Epithelial cell of esophagus (primary cell): ENCODE data around the gene PHLDA1.
A peak's percentile ranks its signal among the peaks of the same experiment; 100 is the strongest.

ENCODE experiments used
- DNase-seq: peaks from one replicate; pipeline ENCODE4 v3.0.0; 2010; ENCODE audit warnings: low read depth
- H3K4me3 ChIP-seq: 2 replicates; pipeline ENCODE4 v1.5.1; 2011; ENCODE audit warnings: mild to moderate bottlenecking, low read length, control low read depth
- TF ChIP-seq, protein P1 (sequence below): IDR thresholded peaks from 2 replicates; pipeline ENCODE4 v1.5.1; 2011; ENCODE audit warnings: low read depth, mild to moderate bottlenecking, low read length, control low read depth, inconsistent platforms; ENCODE audit not compliant: insufficient read depth; ENCODE audit errors: missing control alignments

The PHLDA1 gene

DNA sequence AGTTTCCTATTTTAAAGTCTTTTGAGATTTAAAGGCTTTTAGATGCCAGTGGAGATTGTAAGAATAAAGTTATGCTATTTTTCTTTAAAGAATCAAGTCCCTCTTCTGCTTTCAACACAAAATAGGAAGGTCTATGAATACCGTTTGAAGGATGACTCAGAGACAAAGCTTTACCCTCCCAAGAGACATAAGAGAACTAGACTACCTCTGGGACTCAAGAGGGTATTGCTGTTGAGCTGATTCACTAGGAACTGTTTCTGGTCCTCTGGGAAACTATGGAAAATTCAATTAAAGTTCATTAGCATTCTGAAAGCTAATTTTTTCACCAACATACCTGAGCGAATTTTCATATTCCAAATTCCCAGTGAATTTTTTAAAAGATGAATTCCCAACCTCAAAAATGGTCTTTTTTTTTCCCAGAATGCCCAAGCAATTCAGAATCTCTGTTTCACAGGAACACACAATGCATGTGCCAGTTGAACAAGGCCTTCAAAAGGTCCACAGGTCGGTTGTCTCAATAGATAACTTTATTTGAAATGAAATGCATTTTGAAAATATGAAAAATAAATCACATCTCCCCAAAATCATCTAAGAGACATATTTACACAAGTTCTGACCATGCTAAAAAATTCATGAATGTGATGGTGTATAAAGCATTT is 6.5 kb downstream of the PHLDA1 start:
- TF ChIP-seq, protein P1, sequence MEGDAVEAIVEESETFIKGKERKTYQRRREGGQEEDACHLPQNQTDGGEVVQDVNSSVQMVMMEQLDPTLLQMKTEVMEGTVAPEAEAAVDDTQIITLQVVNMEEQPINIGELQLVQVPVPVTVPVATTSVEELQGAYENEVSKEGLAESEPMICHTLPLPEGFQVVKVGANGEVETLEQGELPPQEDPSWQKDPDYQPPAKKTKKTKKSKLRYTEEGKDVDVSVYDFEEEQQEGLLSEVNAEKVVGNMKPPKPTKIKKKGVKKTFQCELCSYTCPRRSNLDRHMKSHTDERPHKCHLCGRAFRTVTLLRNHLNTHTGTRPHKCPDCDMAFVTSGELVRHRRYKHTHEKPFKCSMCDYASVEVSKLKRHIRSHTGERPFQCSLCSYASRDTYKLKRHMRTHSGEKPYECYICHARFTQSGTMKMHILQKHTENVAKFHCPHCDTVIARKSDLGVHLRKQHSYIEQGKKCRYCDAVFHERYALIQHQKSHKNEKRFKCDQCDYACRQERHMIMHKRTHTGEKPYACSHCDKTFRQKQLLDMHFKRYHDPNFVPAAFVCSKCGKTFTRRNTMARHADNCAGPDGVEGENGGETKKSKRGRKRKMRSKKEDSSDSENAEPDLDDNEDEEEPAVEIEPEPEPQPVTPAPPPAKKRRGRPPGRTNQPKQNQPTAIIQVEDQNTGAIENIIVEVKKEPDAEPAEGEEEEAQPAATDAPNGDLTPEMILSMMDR = no peak
- no peak overlapping the region for H3K4me3 ChIP-seq
- DNase-seq = peak; percentile 77

DNA sequence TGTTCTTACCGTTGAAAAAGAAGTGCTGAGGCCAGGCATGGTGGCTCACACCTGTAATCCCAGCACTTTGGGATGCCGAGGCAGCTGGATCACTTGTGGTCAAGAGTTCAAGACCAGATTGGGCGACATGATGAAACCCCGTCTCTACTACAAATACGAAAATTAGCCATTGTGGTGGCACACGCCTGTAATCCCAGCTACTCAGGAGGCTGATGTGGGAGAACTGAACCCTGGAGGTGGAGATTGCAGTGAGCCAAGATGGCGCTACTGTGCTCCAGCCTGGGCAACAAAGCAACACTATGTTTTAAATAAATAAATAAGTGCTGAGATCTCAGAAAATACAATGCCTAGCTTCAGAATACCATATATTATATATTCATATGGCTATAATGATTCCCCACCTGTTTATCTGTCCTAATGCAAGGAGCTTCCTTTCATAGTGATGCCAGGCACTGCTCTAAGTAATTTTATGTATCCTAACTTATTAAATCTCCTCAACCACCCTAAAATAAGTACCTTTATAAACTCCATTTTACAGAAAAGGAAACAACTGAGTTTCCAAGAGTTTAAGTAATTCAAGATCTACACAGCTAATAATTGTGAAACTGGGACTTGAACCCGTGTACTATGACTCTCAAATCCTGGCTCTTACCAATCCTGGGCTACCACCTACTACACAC is 7.3 kb downstream of the PHLDA1 start:
- DNase-seq = no peak
- H3K4me3 ChIP-seq = no peak overlapping the region
- TF ChIP-seq, protein P1 = no peak

DNA sequence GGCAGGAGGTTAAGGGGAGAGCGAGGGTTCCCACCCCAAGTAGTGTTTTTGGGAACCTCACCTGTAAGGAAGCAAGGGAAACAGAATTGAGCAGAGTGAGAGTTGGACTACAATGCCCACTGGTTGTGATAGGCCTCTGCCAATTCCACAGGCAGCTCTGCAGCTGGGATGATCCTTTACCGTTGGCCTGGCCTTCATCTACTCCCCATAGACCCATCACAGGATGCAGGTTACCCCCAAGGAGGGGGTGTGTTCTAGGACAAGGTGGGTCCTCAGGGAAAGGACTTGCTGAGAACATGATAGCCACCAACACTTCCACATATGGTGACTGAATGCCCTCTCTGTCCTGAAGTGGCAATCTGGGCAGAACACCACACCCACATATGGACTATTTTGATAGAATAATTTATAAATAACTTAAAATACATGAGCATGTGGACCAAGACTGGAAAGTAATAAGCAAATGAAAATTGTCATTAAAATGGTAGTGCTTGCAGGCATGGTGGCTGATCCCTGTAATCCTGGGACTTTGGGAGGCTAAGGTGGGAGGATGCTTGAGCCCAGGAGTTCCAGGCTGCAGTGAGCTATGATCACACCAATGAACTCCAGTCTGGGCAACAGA is 8.4 kb downstream of the PHLDA1 start:
- DNase-seq = no peak

DNA sequence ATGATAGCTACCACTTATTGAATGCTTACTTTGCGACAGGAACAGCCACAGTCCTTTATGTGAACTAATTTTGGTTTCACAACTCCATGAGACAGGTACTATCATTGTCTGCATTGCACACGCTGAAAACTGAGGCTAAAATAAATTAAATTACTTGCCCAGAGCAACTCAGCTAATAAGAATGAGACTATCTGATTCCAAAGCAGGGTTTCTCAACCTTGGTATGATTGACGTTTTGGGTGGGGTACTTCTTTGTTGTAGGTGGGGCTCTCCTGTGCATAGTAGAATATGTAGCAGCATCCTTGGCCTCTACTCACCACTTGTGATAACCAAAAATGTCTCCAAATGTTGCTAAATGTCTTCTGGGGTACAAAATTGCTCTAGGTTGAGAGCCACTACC is 9.1 kb downstream of the PHLDA1 start:
- no peak overlapping the region for H3K4me3 ChIP-seq
- TF ChIP-seq, protein P1 = no peak
- no peak for DNase-seq

More for the DNA sequence above, 8.4 kb downstream of the PHLDA1 start:
- H3K4me3 ChIP-seq = no peak overlapping the region
- TF ChIP-seq, protein P1 = no peak

DNA sequence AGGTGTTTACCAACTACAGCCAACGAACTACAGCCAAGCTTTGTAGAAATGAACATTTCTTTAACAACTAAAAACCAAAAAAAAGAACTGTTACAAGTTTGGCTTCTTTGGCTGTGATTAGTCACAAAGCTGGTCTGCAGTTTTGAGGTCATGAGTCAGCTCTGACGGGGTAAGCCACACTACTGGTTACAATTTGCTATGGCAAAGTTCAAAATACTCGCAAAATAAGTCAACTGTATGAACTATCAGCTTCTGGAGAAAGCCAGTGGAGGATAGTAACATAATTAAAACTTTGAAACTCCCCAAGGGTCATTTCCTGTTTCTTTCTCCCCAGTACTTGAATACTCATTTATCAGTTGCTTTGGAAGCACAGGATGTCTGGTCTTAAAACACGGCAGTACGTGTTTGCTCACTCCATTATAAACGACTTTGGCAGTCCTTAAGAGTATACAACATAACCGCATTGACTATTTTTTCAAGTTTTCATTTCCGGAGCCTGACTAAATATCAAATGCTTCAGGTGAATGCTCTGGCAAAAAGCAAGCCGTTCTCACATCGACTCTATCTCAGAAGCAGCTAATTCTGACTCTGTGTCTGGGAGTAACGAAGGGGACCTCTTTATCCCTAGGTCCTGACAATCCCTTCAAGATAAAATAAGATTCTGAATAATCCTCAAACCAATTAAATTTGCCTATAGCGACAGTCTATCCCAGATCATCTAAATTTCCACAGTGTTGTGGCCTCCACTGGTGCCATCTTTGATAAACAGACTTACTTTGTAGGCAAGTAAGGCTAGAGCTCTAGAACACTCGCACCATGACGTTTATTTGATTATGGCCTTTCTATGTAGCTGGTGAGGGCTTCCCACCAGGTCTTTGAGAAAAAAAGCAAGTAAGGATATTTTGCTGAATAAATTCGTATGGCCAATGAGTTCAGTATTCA is 10.6 kb downstream of the PHLDA1 start:
- no peak overlapping the region for H3K4me3 ChIP-seq
- TF ChIP-seq, protein P1 = no peak
- DNase-seq = peak; percentile 92

DNA sequence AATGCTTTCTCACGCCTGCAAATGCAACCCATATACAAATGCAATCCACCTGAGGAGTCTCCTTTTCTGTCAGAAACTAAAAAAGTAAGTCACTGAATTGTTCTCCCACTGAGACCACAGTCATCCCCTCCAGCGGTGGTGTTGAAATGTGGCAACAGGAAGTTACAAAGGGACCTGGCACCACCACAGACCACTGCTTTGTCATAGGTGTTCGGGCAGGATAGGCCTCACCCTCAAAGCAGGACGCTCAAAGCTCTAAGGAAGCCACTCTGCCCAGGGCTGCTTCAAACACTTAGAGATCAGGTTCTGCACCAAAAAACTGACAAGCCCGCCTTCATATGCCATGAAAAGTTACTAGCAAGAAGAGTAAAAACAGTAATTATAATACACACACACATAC is 11.3 kb downstream of the PHLDA1 start:
- H3K4me3 ChIP-seq = no peak overlapping the region
- TF ChIP-seq, protein P1 = no peak
- DNase-seq = peak; percentile 84
